HG03025 (cell line): ENCODE data around the gene LILRB4.
"Not testable (repeated sequence)": the region's sequence is repeated elsewhere in the genome, so short reads cannot be mapped to it uniquely, and the experiment has no call there.

ENCODE experiments used
- ATAC-seq: cut with Tn5 transposase; IDR thresholded peaks from one replicate; pipeline ENCODE4 v1.9.1; 2021; ENCODE audit warnings: mild to moderate bottlenecking, moderate library complexity; ENCODE audit not compliant: unreplicated experiment, low FRiP score

LILRB4 gene

DNA sequence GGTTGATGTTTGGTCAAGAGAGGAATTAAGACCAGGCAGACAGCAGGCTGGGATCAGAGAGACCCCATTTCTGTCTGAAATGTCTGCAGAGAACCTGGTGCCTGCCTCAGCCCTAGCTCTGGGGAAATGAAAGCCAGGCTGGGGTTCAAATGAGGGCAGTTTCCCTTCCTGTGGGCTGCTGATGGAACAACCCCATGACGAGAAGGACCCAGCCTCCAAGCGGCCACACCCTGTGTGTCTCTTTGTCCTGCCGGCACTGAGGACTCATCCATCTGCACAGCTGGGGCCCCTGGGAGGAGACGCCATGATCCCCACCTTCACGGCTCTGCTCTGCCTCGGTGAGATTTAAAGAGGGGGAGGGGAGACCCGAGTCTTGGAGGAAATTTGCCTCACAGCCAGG lies at the start of gene LILRB4:
LILRB4 (plus strand) TSS at position 256 of the 400 bp plus-strand sequence; CDS start at position 305, 49 bp downstream.
- no peak for ATAC-seq

DNA sequence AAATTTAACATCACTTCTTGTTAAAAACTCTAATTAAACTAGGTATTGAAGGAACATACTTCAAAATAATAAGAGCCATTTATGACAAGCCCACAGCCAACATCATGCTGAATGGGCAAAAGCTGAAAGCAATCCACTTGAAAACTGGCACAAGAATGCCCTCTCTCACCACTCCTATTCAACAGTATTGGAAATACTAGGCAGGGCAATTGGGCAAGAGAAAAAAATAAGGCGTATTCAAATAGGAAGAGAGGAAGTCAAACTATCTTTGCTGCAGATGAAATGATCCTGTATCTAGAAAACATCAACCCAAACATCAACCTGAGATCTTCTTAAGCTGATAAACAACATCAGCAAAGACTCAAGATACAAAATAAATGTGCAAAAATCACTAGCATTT lies 48.1 kb upstream of the LILRB4 start:
- ATAC-seq, result no peak

GRCh38 chr19:54616057-54616456 lies 46.7 kb upstream of the LILRB4 start:
- ATAC-seq, result no peak

- peak; percentile 52 for ATAC-seq
Measured at GRCh38 chr19:54616821-54617560, 45.8 kb upstream of the LILRB4 start.

GRCh38 chr19:54620464-54620863 lies 42.3 kb upstream of the LILRB4 start:
- ATAC-seq, result no peak

DNA sequence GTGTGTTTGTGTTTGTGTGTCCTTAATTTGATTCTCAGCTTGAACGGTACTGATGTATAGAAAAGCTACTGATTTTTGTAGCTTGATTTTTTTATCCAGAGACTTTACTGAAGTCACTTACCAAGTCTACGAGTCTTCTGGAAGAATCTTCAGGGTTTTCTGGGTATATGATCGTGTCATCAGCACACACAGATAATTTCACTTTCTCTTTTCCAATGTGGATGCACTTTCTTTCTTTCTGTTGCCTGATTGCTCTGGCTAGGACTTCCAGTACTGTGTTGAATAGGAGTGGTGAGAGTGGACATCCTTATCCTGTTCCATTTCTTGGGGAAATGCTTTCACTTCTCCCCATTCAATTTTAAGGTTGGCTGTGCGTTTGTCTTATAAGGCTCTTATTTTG lies 40.4 kb upstream of the LILRB4 start:
- ATAC-seq, result no peak

DNA sequence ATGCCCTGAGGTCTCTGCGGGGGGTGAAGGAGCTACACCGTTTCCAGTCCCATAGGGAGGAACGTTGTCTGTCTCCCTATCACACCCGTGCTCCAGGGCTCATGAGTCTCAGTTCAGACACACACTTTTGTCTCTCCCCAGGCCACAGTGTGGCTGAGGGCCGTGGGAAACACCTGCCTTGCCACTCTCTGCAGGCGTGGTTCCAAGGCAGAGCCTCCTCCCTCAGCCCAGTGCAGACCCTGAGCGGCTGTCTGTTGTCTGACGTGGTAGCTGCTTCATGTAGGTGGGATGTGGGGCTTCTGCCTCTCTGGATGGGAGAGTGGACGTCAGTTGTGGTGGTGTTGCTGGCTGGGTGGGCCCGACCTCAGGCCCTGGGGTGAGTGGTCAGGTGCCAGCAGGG lies 38.6 kb upstream of the LILRB4 start:
- ATAC-seq, result not testable (repeated sequence)

DNA sequence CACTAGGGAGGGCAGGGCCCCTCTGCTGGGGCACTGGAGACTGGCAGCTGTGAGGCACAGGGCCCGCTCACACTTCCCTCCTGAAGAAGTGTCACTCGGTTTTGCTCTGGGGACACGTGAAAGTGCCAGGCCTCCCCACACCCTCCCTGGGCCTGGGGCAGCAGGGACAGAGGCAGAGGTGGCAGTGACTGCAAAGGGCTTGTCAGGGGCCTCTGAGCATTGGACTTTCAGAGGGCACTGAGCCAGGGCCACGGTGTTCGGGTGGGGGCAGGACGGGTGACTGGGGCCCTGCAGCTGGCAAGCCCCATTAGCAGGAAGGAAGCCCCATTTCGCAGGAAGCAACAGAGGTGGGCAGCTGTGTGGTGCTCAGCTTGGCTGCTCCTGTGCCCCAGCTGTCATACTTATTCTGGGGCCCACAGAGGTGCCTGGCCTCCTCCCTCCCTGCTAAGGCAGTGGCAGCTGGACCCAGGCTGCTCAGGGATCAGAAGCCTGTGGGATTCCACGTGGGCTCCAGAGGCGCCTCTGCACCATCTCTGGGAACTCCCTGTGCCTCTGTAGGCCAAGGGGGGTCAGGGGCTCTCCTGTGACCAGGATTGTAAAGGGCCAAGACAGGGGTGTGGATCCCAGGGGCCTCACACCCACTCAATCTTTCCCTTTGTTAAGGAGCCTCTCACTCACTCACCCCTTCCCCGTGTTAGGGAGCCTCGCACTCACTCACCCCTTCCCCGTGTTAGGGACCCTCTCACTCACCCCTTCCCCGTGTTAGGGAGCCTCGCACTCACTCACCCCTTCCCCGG lies 37.7 kb upstream of the LILRB4 start:
- not testable (repeated sequence) for ATAC-seq

- ATAC-seq, result no peak
Measured at GRCh38 chr19:54626757-54627156, 36.0 kb upstream of the LILRB4 start.

DNA sequence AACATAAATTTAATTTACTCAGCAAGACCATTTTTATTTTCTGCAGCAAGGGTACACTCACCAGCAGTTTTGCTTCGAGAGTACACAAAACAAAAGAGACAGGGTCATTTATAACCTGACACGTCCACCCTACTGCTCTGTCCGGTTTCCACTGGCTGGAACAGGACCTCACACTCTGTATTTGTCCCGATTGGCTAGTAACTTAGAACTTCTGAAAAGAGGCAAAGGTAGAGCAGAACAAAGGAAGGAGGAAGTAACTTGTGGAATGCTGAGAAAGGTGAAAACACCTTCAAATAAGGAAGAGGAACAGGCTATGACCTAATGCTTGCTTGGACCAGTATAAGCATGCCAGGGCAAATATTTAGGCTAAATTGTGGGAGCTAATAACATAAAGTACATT lies 34.9 kb upstream of the LILRB4 start:
- not testable (repeated sequence) for ATAC-seq

DNA sequence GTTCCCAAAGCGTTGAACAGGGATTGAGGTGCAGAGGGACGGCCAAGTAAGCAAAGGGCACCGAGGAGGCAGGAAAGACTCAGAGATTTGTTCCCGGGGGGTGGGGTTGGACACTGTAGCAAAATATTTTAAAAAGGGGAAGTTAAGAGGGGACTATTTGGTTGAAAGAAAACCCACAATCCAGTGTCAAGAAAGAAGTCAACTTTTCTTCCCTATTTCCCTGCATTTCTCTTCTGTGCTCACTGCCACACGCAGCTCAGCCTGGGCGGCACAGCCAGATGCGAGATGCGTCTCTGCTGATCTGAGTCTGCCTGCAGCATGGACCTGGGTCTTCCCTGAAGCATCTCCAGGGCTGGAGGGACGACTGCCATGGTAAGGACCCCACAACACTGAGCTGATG lies 32.5 kb upstream of the LILRB4 start, which contains the start of gene LILRB1:
LILRB1 (plus strand) TSS at position 223 of the 400 bp plus-strand sequence. CDS start 590 bp downstream, outside the sequence.
- ATAC-seq, result not testable (repeated sequence)

- ATAC-seq, result no peak
Measured at GRCh38 chr19:54630782-54631181, 32.0 kb upstream of the LILRB4 start.

DNA sequence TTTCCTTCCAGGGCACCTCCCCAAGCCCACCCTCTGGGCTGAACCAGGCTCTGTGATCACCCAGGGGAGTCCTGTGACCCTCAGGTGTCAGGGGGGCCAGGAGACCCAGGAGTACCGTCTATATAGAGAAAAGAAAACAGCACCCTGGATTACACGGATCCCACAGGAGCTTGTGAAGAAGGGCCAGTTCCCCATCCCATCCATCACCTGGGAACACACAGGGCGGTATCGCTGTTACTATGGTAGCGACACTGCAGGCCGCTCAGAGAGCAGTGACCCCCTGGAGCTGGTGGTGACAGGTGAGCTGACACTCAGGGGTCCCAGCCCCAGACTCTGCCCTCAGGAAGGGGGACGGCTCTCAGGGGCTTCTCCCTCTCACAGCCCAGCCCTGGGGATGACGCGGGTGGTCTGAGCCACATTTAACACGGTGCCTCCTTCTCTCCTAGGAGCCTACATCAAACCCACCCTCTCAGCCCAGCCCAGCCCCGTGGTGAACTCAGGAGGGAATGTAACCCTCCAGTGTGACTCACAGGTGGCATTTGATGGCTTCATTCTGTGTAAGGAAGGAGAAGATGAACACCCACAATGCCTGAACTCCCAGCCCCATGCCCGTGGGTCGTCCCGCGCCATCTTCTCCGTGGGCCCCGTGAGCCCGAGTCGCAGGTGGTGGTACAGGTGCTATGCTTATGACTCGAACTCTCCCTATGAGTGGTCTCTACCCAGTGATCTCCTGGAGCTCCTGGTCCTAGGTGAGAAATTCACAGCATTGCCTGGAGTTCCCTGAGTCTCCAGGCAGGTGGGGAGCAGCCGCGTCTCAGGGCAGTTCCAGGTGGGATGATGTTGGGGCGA lies 31.1 kb upstream of the LILRB4 start:
- not testable (repeated sequence) for ATAC-seq

DNA sequence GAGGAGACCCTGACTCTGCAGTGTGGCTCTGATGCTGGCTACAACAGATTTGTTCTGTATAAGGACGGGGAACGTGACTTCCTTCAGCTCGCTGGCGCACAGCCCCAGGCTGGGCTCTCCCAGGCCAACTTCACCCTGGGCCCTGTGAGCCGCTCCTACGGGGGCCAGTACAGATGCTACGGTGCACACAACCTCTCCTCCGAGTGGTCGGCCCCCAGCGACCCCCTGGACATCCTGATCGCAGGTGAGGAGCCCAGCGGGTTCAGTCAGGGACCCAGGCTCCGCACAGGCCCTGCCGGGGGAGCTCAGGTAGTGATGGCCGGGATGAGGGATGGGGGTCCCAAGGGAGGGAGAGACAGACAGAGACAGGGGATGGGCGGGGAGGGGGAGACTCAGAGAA lies 30.3 kb upstream of the LILRB4 start:
- ATAC-seq, result not testable (repeated sequence)

GRCh38 chr19:54633401-54633800 lies 29.4 kb upstream of the LILRB4 start:
- no peak for ATAC-seq

DNA sequence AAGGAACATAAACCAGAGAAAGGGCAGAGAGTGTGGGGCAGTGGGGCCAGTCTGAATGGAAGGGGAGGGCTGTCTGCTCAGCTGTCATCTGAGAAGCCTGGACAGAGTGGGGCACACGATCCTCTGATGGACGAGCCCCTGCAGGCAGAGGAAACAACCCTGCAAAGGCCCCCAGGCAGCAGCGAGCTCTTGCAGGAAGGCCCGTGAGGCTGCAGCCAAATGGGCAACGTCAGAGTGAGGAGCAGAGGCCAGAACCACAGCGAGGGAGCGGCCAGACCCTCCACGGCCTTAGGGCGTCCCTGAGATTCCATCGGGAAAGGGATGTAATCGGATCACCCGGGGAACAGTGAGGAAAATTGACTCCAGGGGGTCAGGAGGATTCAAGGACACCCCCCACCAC lies 26.7 kb upstream of the LILRB4 start:
- ATAC-seq, result not testable (repeated sequence)

- ATAC-seq, result no peak
Measured at GRCh38 chr19:54638683-54639082, 24.1 kb upstream of the LILRB4 start.

- not testable (repeated sequence) for ATAC-seq
Measured at GRCh38 chr19:54642953-54643352, 19.8 kb upstream of the LILRB4 start.

- not testable (repeated sequence) for ATAC-seq
Measured at GRCh38 chr19:54643583-54643982, 19.2 kb upstream of the LILRB4 start.

DNA sequence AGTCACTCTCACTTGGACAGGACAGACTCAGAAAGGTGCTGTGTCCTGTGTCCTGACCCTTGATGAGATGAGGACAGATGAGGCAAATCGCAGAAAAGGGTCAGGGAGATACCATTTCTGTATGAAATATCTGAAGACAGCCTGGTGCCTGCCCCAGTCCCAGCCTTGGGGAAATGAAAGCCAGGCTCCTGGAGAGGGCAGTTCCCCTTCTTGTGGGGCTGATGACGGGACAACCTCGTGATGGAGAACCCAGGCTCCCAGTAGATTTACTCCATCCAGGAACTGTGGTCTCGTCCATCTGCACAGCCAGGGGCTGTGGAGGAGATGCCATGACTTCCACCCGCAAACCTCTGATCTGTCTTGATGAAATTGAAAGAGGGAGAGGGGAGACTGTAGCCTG lies 18.7 kb upstream of the LILRB4 start:
- no peak for ATAC-seq
